Hepatocyte (in vitro differentiated cells): ENCODE results near the gene RASSF3. TPM values are rescaled to one million over a fixed set of nuclear protein-coding genes. Genes with fewer than 3 reads are reported as not detected.

Experiments used
- DNase-seq: peaks from one replicate; pipeline ENCODE4 v3.0.0-alpha.2; 2016; ENCODE audit warnings: low spot score
- H2AFZ ChIP-seq: fragments of 200-600 bp; sonication (generic); 2 replicates; pipeline ENCODE4 v1.6.0; 2016; ENCODE audit warnings: antibody characterized with exemption, mild to moderate bottlenecking
- H3K27ac ChIP-seq: fragments of 200-600 bp; sonication (generic); 2 replicates; pipeline ENCODE4 v1.5.1; 2016; ENCODE audit warnings: mild to moderate bottlenecking
- H3K27me3 ChIP-seq: fragments of 200-600 bp; sonication (generic); 2 replicates; pipeline ENCODE4 v1.6.1; 2016
- H3K36me3 ChIP-seq: fragments of 200-600 bp; sonication (generic); replicated peaks from 2 replicates; pipeline ENCODE4 v1.5.1; 2016; ENCODE audit warnings: low read depth; ENCODE audit not compliant: insufficient read depth
- H3K4me1 ChIP-seq: fragments of 200-600 bp; sonication (generic); 2 replicates; pipeline ENCODE4 v1.5.1; 2016; ENCODE audit warnings: mild to moderate bottlenecking, moderate library complexity; ENCODE audit not compliant: insufficient read depth
- H3K4me2 ChIP-seq: fragments of 200-600 bp; sonication (generic); 2 replicates; pipeline ENCODE4 v1.6.0; 2016
- H3K4me3 ChIP-seq: fragments of 200-600 bp; sonication (generic); 2 replicates; pipeline ENCODE4 v1.5.1; 2016; ENCODE audit warnings: mild to moderate bottlenecking
- H3K79me2 ChIP-seq: fragments of 200-600 bp; sonication (generic); 2 replicates; pipeline ENCODE4 v1.6.0; 2017; ENCODE audit warnings: mild to moderate bottlenecking
- H3K9me2 ChIP-seq: fragments of 200-600 bp; sonication (generic); replicated peaks from 2 replicates; pipeline ENCODE4 v1.6.0; 2017; ENCODE audit warnings: mild to moderate bottlenecking; ENCODE audit not compliant: insufficient read depth
- H3K9me3 ChIP-seq: fragments of 200-600 bp; sonication (generic); 2 replicates; pipeline ENCODE4 v1.5.1; 2016; ENCODE audit warnings: low read depth, mild to moderate bottlenecking
- H4K20me1 ChIP-seq: fragments of 200-600 bp; sonication (generic); 2 replicates; pipeline ENCODE4 v1.6.0; 2016; ENCODE audit warnings: mild to moderate bottlenecking; ENCODE audit not compliant: insufficient read depth, poor library complexity, severe bottlenecking
- EZH2 ChIP-seq: fragments of 200-600 bp; sonication (generic); IDR thresholded peaks from 2 replicates; pipeline ENCODE4 v1.6.1; 2016; ENCODE audit warnings: antibody characterized with exemption, mild to moderate bottlenecking, borderline replicate concordance
- EZH2phosphoT487 ChIP-seq: fragments of 200-600 bp; sonication (generic); IDR thresholded peaks from one replicate; pipeline ENCODE4 v1.6.1; 2018; ENCODE audit warnings: antibody characterized with exemption, mild to moderate bottlenecking, low read depth, moderate library complexity; ENCODE audit not compliant: unreplicated experiment, severe bottlenecking
- WGBS: methylation state at CpG from one replicate; pipeline ENCODE4 v1.1.6; 2016; ENCODE audit warnings: low lambda C conversion rate; ENCODE audit errors: missing lambda C conversion rate; 5-methylcytosine and 5-hydroxymethylcytosine counted together
- polyA plus RNA-seq: library from polyadenylated mRNA; unstranded; fragments of >200 nt; fragmentation: Nextera tagmentation; extraction: Ambion mirVana; gene quantifications from 2 replicates; pipeline ENCODE4 v1.2.1, GENCODE V29; 2016
- total RNA-seq: library from RNA; depleted of rRNA; stranded (reverse); fragments of >200 nt; gene quantifications from 2 replicates; pipeline ENCODE4 v1.2.3, GENCODE V29; 2014
- TF ChIP-seq, protein P1 (sequence below): fragments of 200-600 bp; sonication (generic); IDR thresholded peaks from 2 replicates; pipeline ENCODE4 v1.5.1; 2016; ENCODE audit warnings: antibody characterized with exemption, mild to moderate bottlenecking; ENCODE audit not compliant: poor library complexity

RASSF3 gene
- total and polyA plus RNA-seq, 2 experiments from 2014 or later = 7.8 to 22.3 TPM

DNA sequence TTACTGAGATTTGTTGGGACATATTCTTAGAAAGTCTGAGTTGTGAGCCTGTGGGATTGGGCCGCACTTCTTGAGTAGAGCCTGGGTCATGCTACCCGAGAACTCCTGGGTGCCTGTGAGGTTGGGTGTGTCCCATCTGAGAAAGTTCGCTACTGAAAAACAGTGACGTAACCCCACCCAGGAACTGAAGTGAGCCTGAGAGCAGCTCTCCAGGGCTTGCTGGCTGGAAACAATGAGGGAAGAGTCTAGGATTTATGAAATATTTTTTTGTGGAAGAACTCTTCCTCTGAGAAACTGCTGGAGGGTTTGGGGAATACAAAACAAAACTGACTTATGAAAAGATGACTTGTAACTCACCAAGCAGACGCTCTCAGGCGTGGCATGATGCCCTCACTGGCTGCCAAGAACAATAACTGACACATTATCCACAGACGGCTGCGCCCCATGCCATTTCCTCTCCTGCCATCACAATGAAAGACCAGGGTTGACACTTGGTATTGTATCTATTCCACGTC, 69.2 kb downstream of the RASSF3 start:
- Histone ChIP-seq H3K9me3 (no peaks in the 10 kb centered on the region), H4K20me1 (no peaks in the 10 kb centered on the region), H3K79me2 (peaks cover 7% of the 10 kb centered on the region), H3K9me2 (no peaks in the 10 kb centered on the region), H3K36me3 (no peaks in the 10 kb centered on the region), H3K4me2 (no peak overlapping the region), H2AFZ (no peak overlapping the region), H3K27ac (peak overlapping the region; percentile 14), H3K4me1 (peaks cover 8% of the 10 kb centered on the region), H3K4me3 (no peak overlapping the region), H3K27me3 (no peaks in the 10 kb centered on the region)
- no peak for DNase-seq
- TF ChIP-seq EZH2phosphoT487 (no peak), EZH2 (no peak)
- TF ChIP-seq, protein P1, sequence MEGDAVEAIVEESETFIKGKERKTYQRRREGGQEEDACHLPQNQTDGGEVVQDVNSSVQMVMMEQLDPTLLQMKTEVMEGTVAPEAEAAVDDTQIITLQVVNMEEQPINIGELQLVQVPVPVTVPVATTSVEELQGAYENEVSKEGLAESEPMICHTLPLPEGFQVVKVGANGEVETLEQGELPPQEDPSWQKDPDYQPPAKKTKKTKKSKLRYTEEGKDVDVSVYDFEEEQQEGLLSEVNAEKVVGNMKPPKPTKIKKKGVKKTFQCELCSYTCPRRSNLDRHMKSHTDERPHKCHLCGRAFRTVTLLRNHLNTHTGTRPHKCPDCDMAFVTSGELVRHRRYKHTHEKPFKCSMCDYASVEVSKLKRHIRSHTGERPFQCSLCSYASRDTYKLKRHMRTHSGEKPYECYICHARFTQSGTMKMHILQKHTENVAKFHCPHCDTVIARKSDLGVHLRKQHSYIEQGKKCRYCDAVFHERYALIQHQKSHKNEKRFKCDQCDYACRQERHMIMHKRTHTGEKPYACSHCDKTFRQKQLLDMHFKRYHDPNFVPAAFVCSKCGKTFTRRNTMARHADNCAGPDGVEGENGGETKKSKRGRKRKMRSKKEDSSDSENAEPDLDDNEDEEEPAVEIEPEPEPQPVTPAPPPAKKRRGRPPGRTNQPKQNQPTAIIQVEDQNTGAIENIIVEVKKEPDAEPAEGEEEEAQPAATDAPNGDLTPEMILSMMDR = no peak
- 78% methylated on average over 9 of the region's 9 CpGs for WGBS

DNA sequence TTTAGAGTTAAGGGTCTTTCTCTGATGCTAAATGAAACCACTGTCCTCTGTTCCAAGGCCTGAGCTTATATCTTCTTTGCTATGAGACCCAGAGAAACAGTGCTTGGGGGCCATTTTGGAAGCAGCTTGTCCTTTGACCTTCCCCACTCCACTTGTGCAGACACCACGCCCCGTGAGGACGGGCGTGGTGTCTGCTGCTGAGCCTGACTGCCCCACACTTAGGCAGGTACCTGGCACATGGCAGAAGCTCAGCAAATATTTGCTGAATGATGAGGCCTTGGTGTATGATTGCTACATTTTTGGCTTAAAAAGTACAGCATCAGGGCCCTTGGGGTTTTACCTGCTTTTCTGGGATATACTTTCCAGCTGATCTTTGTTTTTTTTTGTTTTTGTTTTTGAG, 69.9 kb downstream of the RASSF3 start:
- H3K36me3 ChIP-seq = no peaks in the 10 kb centered on the region
- no peaks in the 10 kb centered on the region for H3K9me3 ChIP-seq
- H2AFZ ChIP-seq = no peak overlapping the region
- H3K4me1 ChIP-seq = peaks cover 8% of the 10 kb centered on the region
- H3K79me2 ChIP-seq = peaks cover 7% of the 10 kb centered on the region
- no peaks in the 10 kb centered on the region for H3K9me2 ChIP-seq
- TF ChIP-seq, protein P1 = no peak
- no peak for TF ChIP-seq EZH2phosphoT487
- no peak for TF ChIP-seq EZH2
- no peak overlapping the region for H3K4me2 ChIP-seq
- WGBS = 75% methylated on average over 4 of the region's 4 CpGs
- no peak for DNase-seq
- peak overlapping the region; percentile 14 for H3K27ac ChIP-seq
- no peaks in the 10 kb centered on the region for H3K27me3 ChIP-seq
- H3K4me3 ChIP-seq = no peak overlapping the region
- no peaks in the 10 kb centered on the region for H4K20me1 ChIP-seq

DNA sequence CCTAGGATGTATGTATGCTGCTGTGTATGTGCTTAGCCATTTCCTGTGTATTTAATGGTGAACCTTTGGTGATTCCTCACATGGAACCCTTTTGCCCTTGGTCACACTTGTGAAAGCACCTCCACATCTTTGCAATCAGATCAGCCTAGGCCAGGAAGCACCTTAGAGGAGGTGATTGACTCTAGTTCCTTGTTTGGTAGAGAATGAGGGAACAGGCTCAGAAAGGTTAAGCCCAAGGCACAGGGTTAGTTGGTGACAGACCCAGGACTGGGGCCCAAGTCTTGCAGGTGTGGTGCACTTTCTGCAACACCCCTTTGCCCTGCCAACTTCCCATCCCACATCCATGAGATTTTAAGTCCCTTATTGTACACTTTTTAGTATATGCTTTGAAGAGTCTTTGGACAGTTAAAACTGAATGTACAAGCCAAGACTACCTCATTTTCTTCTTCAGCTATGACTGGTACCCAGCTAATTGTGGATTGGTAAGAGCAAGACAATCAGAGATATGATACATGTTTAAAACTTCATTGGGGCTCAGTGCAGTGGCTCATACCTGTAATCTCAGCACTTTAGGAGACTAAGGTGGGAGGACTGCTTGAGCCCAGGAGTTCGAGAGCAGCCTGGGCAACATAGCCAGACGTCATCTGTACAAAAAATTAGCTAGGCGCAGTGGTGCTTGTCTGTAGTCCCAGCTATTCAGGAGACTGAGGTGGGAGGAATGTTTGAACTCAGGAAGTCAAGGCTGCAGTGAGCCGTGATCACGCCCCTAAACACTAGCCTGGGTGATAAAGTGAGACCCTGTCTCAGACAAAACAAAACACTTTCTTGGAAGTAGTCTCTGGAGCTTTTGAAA, 71.1 kb downstream of the RASSF3 start:
- 85% methylated on average over 5 of the region's 5 CpGs for WGBS
- TF ChIP-seq EZH2phosphoT487 (no peak), EZH2 (no peak)
- TF ChIP-seq, protein P1 = no peak
- Histone ChIP-seq H3K36me3 (no peaks in the 10 kb centered on the region), H3K79me2 (peaks cover 7% of the 10 kb centered on the region), H3K9me3 (no peaks in the 10 kb centered on the region), H3K27ac (peak overlapping the region; percentile 48), H2AFZ (no peak overlapping the region), H3K4me1 (peaks cover 8% of the 10 kb centered on the region), H3K27me3 (no peaks in the 10 kb centered on the region), H3K4me3 (no peak overlapping the region), H4K20me1 (no peaks in the 10 kb centered on the region), H3K9me2 (no peaks in the 10 kb centered on the region), H3K4me2 (no peak overlapping the region)
- no peak for DNase-seq
